Measurements from ENCODE around the gene CRYBB3.
"Not testable (repeated sequence)": the region's sequence is repeated elsewhere in the genome, so short reads cannot be mapped to it uniquely, and the experiment has no call there.

CRYBB3 gene

DNA sequence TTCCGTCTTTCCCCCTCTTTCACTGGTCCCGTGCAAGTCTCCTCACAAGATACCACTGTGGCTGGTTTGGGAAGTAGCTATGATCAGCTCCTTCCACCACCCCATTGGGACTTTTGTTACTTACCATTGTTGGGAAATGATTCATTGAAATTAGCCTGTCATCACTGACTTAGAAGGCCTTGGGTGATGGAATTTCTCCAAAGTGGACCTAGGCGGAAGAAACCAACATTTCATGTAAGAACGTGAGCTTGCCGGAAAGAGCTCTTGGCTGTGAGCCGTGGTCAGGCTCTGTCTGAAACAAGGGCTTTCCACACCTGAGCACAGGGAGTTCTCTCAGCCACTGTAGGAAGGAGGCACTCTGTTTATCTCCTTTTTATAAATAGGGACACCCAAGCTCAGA, 23.5 kb upstream of the CRYBB3 start:
- no peak for DNase-seq

DNA sequence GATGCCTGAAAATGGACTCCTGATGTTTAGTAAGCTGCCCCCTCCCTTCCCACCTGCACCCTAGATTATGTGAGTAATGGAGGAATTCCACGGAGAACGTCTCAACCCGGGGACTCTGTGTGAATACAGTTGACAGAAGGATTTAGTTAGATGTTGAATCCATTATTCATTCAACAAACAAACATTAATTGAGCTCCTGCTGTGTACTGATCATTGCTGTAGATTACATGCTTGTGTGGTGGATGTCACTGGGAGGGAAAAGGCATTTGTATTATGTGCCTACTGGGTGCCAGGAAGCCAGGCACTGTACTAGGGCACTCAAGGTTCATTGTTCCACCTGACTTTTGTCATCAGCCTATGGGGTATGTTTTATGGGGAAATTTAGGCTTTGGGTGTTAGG, 22.9 kb upstream of the CRYBB3 start:
- no peak for DNase-seq

DNA sequence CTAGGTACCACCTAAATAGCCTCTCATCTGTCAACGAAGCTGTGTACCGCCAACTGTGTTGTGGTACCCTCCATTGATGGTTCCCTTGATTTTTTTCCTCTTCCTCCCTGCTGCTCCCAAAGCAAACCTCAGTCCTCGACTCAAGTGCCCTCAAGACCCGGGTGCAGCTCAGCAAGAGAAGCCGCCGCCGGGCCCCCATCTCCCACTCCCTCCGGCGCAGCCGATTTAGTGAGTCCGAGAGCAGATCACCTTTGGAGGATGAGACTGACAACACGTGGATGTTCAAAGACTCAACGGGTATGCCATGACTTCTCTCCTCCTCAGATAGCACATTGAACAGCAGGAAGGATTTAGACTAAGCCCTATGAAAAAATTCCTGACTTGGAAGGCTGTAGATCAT, 22.4 kb upstream of the CRYBB3 start:
- DNase-seq, result no peak

DNA sequence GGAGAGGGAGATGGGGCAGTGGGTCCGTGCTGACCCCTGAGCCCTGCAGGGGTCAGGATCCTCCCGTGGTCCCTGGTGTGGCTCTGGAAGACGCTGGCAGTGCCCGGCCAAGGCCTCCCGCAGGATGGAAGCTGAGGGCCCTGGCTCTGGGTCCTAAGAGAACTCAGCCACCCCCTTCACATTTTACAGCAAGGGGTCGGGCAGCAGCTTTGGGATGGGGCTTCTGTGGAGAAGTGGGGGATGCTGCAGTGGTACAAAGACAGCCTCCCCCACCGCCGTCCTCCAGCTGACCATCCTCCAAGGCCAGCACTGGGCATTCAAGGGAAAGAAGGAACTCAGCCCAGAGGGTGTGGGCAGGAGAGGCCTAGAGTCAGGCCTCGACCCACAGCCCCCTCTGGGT, 21.8 kb upstream of the CRYBB3 start:
- DNase-seq, result no peak

GRCh38 chr22:25178348-25178747, 21.3 kb upstream of the CRYBB3 start:
- not testable (repeated sequence) for DNase-seq

- DNase-seq, result not testable (repeated sequence)
These were observed 20.6 kb upstream of the CRYBB3 start for GRCh38 chr22:25178869-25179631.

DNA sequence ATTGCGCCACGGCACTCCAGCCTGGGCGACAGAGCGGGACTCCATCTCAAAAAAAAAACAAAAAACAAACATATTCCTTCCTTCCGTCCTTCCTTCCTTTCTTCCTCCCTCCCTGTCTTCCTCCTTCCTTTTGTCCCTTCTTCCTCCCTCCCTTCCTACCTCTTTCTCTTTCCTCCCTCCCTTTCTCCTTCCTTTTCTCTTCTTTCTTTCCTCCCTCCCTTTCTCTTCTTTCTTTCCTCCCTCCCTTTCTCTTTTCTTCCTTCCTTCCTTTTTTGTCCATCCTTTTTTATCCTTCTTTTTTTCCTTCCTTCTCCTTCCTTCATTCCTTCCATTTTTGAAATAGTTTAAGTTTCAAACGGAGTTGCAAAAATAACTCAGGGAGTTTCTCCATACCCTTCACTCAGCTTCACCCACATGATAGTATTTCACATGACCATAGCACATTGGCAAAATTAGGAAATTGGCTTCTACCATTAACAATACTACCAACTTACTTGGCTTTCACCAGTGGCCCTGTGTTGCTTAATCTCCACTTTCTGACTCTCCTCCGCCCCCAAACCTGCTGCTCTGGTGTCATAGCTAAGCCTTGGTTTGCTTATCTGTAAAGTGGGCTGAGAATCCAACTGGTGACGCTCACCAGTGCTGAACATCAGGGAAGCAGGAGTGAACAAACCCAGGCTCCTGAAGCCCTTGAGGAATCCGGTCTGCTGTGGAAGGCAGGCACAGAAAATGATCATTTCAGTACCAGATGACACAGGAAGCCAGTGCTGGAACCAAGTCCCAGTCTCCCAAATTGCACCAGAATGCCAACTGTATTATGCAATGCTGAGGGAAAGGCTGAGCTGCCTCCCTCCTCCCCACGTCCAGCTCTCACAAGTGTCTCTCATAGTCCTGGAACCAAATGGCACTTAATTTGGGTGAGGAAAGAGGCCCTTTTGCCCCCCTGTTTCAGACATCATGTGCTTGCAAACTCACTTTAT, 17.2 kb upstream of the CRYBB3 start:
- DNase-seq, result no peak

DNA sequence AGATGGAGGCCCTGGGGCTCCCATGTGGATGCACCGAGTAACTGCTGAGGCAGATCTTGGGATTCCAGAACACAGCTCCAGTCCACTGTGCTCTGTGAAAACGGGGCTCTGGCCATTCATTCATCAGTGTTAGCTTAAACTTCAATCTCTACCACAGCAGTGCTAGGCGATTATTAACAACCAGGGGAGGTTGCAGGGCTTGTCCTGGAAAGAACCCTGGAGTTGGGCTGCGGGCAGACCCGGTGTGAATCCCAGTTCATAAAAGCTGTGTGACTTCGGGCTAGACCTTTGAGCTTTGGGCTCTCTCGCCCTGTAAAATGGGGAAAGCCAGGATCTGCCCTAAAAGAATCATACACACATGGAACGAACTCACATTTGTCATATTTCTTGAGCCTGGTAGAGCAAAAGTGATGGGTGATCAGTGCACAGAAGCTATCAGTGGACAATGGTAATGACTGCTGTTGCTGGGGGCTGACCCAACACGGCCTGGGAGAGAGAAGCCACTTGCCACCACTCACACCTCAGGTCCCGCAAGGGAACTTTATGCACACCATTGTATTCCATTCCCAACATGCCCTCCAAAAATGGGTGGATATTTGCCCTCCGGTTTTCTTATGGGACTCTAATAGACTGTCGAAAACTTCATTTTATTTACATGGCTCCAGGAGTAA, 15.6 kb upstream of the CRYBB3 start:
- DNase-seq, result no peak

DNA sequence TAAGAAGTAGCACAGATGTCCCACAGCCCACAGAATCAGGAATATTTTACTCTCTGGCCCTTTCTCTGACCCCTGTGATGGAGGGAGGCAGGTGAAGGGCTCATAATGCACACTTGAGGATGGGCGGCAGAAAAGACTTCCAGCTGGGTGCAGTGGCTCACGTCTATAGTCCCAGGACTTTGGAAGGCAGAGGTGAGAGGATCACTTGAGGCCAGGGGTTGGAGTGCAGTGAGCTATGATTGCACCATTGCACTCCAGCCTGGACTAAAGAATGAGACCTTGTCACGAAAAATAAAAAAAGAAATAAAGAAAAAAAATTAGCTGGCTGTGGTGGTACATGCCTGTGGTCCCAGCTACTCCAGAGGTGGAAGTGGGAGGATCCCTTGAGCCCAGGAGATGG, 13.5 kb upstream of the CRYBB3 start:
- DNase-seq, result no peak

GRCh38 chr22:25187469-25187868, 12.2 kb upstream of the CRYBB3 start:
- DNase-seq, result no peak

- DNase-seq, result no peak
These were observed 7.3 kb upstream of the CRYBB3 start for GRCh38 chr22:25192406-25192805.

GRCh38 chr22:25193130-25193529, 6.5 kb upstream of the CRYBB3 start:
- DNase-seq, result no peak

- no peak for DNase-seq
These were observed 6.1 kb upstream of the CRYBB3 start for GRCh38 chr22:25193548-25193947.

DNA sequence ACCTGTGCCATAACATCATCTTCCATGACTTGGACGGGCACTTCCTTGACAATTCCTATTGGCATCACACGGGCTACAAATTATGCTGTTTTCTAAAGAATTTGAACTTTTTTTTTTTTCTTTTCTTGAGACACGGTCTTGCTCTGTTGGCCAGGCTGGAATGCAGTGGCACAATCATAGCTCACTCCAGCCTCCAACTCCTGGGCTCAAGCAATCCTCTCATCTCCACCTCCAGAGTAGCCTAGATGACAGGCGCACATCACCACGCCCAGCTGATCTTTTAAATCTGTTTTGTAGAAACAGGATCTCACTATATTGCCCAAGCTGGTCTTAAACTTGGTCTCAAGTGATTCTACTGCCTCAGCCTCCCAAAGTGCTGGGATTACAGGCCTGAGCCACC, 3.3 kb upstream of the CRYBB3 start:
- no peak for DNase-seq

- DNase-seq, result no peak
These were observed 2.3 kb upstream of the CRYBB3 start for GRCh38 chr22:25197340-25197739.

- no peak for DNase-seq
These were observed 1.3 kb downstream of the CRYBB3 start for GRCh38 chr22:25200967-25201366.

- DNase-seq, result no peak
These were observed 2.1 kb downstream of the CRYBB3 start for GRCh38 chr22:25201557-25202273.

GRCh38 chr22:25202290-25202921, 2.7 kb downstream of the CRYBB3 start:
- DNase-seq, result no peak

- no peak for DNase-seq
These were observed 3.4 kb downstream of the CRYBB3 start for GRCh38 chr22:25203082-25203481.

DNA sequence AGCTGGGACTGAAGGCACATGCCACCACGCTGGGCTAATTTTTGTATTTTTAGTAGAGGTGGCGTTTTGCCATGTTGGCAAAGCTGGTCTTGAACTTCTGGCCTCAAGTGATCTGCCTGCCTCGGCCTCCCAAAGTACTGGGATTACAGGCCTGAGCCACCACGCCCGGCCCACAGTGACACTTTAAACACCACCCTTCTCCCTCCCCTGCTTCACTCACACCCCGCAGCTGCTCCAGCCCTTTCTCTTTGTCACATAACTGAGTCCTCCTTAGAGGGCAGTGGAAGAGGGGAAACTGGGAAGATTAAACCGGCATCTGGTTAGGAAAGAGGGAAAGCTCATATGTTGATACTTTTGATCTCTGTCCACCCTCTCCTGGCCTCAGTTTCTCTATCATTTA, 4.9 kb downstream of the CRYBB3 start:
- DNase-seq, result not testable (repeated sequence)

- no peak for DNase-seq
These were observed 6.2 kb downstream of the CRYBB3 start for GRCh38 chr22:25205847-25206246.

- DNase-seq, result no peak
These were observed 7.3 kb downstream of the CRYBB3 start for GRCh38 chr22:25206998-25207397.

All from NCI-H2029 treated with DMSO at 0.1 percent for 48 hours (cell line).